Heart left ventricle (tissue), 13 donors: Measurements from ENCODE around the gene EGLN1.

ENCODE experiments used
- CTCF ChIP-seq, 12 donors: fragments of 200-600 bp; sonication (generic) in 4 of 12; IDR thresholded peaks; one replicate each; pipeline versions ENCODE4 v1.5.0 to v1.8.0; 2018 to 2022; ENCODE audit warnings: antibody characterized with exemption in 12 of 12, mild to moderate bottlenecking in 5 of 12
- POLR2A ChIP-seq, 2 donors: fragments of 450-650 bp; IDR thresholded peaks; one replicate each; pipeline ENCODE4 v1.6.1; 2017; ENCODE audit warnings: antibody characterized with exemption in 2 of 2, mild to moderate bottlenecking in 2 of 2, moderate library complexity in 2 of 2
- donor health status: ischemic (EF 13 %, LVEDD 7.1; RV severe dilation, severe dysfunction).
- donor health status: DM: no; HTN: yes; CAD: no.
- donor health status: DM: no; HTN: no; CAD: no.
- donor health status: ischemic (EF 25% LVEDD 6.9; RV normal size, moderate dysfunction).
- donor health status: ischemic (EF 25% LVEDD 5.7; RV mildly dilated, moderate dysfunction).
- donor health status: ischemic (EF 35%, LVEDD 5.7; RV mildly dilated, moderate dysfunction).
- donor health status: nonischemic (EF 11% LVEDD 7.7; RV severe dilation, severe dysfunction).
- donor health status: DM: yes; HTN: yes; CAD: no.
- donor health status: PGD.
- donor health status: ischemic (EF 29% LVEDD 5.4; RV normal size, mild dysfunction).
- donor health status: nonischemic (EF 23%, LVEDD 6.1; RV moderate dilation, normal function).

- TF ChIP-seq CTCF (IDR thresholded peaks at IDR 0.05), result no peak
- no peak for TF ChIP-seq POLR2A (IDR thresholded peaks at IDR 0.05)
Measured at GRCh38 chr1:231362325-231362724, 59.8 kb downstream of the EGLN1 start.
